Stimulated activated CD8-positive, alpha-beta memory T cell treated with anti-CD3 and anti-CD28 coated beads, Interleukin-7, amount 100 ng/mL, for 24 hours (primary cell): Measurements from ENCODE around the gene NDST1.

Experiments used
- DNase-seq: peaks from one replicate; pipeline ENCODE4 v3.0.0-alpha.2; 2020; ENCODE audit warnings: low read depth

The NDST1 gene

DNA sequence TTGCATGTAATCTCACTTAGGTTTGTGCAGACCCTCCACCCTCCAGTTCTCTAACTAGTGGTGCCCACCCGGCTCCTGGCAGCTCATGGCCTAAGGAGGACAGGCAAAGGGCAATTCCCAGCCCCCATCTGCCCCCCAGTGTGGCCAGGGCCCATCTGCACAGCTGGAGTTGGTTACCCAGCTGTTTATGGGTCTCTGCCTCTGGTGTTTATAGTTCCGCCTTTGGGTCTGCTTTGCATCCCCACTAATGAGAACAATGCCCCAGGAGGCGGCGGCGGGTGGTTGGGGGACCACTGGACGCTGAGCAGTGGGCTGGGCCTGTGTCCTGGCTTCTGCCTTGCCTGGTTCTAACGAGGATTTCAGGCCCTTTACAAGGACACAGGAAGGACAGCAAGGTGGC lies 62.4 kb downstream of the NDST1 start:
- no peak for DNase-seq

DNA sequence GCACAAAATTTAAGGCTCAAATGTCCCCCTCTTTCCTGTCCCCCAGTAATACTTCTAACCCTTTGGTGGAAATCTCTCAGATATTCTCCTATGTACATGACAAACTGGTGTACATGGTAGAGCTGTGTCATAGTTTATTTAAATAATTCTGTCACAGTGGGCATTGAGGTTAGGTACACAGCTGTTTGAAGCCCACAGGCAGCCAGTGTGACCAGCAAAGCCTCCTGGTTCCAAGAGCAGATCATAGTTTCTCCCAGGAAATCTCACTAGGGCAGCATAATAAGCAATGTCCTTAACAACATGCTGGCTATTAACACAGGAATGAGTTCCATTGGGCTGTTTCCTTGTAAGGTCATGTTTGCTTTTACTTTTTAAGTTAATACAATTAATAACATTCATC lies 63.9 kb downstream of the NDST1 start:
- no peak for DNase-seq

DNA sequence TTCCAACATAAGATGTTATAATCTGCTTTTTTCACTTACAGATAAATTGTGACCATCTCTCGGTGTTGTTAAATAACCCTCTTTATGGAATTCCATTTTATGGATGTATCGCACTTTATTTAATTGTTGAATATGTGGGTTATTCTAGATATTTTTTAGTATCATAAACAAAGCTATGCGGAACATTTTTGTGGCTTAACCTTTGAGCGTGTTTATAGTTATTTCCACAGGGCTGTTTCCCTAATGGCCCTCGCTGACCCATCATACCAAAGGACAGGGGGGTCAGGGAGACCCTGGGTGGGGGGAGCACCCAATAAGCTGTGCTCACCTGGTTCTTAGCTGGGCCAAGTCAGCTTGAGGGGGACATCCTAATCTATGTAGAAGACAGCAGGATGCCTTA lies 65.3 kb downstream of the NDST1 start:
- no peak for DNase-seq

DNA sequence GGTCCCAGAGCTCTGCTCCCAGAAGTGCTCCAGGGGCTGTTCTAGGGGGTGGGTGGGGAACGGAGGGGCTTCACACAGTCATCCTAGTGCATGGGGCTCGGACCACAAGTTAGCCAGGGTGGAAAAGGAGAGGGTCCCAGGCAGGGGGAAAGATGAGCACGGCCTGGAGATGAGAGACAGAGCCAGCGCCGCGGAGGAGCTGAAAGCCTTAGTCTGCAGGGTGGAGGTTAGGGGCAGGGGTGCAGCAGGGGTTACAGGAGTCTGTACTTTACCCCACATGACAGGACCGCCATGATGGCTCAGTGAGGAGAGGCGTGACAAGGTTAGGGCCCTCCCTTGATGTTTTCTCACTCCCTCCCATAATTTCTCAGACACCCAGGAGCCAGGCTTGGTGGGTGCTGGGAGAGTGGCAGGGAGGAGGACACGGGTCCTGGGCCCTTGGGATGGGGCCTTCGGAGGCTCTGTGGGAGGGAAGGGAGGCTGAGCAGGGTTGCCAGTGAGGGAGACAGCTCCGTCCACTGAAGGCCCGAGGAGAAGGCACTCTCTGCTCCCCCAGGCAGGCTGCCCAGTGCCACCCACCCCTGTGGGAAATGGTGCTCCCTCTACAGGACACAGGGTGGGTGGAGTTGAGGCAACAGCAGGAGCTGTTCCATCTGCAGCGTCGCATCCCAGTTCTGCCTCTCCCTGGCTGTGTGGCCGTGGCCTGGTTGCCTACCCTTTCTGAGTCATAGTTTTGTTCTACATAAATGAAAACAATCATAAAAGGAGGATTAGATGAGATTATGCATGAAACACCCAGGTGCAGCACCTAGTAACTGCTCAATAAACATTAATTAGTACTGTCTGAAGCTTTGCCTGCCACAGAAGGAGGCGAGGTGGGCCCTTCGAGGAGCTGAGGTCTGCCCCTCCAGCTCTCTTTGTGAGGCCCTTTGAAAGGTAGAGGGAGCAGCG lies 66.2 kb downstream of the NDST1 start:
- no peak for DNase-seq

DNA sequence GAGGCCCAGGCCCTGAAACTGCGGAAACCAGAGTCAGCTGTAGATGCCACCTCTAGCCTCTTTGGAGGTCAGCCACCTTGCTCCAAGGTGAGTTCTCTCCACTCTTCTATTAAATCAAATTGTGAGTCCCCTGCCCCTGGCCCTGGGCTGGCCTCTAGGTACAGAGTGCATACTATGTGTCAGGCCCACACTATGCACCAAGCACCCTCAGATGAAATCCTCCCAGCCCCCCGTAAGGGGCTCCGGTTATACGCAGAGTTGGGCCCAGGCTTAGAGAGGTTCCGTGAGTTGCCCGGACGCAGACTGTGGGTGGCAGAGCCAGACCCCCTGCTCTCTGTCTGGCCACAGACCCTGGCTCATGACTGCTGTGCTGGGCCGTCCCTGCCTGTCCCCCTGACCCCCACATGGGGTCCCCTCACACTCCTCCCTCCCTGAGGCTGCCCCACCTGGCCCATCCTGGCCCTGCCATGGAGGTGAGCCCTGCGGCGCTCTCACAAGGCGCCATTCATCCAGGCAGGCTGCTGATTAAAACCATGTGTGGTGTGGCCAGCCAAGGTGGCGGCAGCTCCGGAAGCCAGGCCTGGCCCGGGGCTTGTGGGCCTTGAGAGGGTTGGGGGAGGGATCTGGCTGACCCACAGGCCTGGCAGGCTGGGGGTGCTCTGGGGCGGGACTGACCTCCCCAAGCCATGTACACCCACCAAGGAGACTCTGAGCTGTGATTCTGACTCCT lies 67.1 kb downstream of the NDST1 start:
- no peak for DNase-seq

DNA sequence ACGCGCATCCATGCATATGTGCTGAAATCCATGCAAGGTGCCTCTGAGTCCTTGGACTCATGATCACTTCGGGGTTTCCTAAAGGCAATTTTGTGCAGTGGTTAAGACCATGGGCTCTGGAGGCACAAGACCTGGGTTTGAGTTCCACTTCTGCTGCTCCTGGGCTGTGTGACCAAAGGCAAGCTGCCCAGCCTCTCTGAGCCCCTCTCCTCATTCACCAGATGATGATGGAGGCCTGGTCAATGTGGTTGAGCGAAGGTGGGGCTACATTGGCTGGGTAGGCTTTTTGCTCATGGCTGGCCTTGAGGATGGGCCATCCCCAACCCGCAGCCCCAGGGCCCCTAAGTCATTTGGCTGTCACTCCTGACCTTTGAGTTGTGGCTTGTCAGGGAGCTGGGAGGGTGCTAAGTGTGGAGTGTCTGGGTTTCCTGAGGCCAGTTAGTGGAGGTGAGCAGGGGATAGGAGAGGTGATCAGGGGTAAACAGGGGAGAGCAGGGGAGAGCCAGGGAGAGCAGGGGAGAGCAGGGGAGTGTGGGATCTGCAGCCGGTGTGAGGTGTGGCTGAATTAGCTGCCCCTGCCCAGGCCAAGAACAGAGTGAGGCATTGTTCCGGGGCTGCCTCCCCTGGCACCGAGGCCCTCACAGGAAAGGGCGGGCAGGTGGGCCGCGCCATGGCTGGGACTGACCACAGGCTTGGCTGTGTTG lies 68.0 kb downstream of the NDST1 start:
- no peak for DNase-seq

DNA sequence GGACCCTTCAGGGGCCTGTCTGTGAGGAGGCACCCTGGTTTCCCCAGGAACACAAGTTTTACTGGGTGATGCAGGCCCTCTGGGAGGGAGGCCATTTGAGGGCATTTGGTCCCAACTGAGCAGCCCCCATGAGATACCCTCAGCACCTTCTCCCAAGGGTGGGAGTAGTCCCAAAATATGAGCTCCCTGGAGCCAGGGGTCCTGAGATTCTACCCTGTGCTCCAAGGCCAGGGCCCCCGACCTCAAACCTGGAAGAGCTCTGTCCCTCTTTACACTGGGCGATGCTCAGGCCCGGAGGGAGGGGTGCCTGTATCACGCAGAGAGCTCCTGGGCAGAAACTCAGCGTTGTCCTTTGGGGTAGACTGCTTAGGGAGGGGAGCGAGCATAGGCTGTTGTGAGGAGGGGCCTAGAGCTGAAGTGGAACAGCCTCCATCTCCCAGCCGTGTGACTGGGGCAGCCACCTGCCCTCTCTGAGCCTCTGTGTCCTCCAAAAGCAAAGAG lies 68.6 kb downstream of the NDST1 start:
- no peak for DNase-seq

DNA sequence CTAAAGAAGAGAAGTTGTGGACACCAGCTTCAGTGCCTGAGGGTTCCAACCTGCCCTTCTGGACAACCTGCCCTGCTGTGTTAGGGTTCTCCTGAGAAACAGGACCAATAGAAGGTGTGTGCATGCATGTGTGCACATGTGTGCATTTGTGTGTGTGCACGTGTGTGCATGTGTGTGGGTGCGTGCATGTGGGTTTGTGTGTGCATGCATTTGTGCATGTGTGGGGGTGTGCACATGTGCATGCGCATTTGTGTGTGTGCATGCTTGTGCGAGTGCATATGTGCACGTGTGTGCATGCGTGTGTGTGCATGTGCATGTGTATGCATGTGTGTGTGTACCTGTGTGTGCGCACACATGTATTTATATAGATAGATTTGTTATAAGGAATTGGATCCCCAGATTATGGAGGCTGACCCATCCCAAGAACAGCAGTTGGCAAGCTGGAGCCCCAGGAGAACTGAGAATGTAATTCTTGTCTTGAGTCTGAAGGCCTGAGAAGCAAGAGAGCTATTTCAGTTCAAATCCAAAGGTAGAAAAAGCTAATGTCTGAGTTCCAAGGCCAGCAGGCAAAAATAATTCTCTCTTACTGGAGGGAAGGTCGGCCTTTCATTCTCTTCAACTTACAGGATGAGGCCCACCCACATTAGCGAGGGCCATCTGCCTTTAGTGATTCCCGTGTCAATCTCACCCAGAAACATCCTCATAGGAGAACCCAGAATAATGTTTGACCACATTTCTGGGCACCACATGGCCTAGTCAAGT lies 69.6 kb downstream of the NDST1 start:
- no peak for DNase-seq

DNA sequence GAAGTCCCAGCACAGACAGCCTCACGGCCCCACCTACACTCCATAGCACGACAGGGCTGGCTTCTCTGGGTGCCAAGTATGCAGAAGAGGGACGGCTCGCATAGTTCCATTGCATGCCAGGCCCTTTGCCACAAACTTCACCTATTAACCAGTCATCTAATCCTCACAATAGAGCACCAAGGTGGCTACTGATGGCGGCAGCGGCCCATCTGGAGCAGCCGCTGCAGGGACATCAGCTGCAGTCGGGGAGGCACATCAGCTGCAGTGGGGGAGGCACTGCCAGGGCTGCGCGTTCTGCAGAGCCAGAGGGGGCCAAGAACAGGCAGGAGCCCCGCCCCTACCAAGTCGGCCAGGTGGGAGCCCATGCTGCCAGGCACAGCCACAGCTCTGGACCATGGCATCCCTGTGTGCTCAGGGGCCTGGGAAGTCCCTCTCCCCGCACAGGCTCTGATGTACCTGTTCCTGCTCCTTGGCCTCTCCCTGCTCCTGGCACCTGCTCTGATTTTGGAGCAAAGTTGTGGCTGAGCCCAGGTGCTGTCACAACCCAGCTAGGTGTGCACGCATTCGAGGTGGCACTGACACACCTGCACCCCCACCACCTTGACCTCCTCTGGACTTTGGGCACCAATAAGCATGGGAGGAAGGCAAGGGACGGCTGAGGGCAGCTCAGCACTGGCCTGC lies 71.0 kb downstream of the NDST1 start:
- no peak for DNase-seq

DNA sequence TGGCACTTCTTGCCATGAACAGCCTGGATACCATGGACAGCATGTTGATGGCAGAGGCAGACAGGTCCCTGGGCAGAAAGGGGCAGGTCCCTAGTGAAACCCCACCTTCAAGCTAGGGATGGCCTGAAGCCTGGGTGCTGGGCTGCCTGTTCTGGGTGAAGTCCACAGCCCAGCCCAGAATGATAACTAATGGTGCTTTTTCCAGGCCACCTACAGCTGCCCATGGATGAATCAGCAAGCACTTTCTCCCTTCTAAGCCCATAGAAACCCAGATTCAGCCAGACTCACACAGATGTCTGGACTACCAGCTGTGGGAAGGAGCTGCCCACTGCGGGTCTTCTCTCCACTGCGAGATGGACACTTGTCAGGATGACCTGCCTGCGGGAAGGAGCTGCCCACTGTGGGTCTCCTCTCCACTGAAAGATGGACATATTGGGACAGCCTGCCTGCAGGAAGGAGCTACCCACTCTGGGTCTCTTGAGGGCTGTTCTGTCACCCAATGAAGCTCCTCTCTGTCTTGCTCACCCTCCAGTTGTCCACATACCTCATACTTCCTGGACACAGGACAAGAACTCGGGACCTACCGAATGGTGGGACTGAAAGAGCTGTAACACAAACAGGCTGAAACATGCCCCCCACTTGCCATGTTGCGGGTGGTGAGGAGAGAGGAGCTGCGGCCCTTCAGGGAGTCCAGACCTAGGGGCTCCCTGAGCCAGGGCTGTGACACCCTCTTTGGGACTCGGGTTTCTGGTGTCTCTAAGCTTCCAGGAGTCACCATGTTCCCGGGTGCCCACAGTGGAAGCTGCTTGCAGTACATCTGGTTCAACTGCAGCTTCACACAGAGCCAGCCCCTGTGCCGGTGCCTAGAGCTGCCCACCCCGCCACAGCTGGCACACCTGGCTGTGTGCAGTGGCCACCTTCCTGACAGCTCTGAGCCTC lies 71.8 kb downstream of the NDST1 start:
- no peak for DNase-seq

DNA sequence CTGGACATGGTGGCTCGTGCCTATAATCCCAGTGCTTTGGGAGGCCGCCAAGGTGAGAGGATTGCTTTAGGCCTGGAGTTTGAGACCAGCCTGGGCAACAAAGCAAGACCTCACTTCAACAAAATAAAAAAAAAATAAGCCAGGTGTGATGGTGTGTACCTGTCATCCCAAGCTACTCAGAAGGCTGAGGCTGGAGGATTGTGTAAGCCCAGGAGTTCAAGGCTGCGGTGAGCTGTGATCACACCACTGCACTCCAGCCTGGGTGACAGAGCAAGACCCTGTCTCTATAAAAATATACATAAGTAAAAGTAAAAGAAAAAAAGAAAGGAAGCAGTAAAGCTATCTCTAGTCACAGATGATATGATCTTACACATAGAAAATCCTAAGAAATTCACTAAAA lies 73.0 kb downstream of the NDST1 start:
- DNase-seq = no peak

DNA sequence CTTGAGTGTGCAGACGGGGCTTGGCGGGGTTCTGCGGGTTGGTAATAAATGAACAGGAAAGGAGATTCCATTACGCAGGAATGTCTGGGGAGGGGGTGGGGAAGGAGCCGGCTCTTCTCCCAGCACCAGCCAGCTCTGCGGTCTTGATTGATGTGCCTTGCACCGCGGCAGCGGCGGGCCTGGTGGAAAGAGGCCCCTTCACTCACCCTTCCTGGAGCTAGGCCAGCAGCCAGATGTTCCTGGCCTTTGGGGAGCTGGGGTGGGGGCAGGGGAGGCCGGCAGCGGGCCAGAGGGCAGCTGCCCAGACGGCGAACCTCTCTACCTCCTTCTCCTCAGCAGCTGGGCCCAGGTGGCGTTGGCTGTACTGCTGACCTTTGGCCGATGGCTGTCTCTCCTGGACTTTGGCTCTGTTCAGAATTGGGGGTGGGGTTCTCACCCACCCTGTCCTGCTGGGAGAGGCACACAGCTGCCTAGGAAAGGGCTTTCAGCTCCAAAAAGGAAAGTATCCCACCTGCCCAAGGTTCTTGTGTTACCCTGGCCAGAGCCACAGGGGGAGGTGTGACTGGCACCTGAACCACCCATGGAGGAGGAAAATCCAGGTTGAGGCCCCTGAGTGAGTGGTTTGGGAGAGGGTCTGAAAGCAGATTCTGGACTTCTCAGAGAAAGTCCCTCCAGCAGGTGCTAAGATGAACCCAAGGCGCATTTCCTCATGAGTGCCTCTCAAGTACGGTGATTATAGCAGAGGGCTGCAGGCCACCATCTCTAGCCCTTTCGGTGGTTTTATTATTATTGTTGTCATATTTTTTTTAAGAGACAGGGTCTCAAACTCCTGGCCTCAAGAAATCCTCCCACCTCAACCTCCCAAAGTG lies 74.5 kb downstream of the NDST1 start:
- DNase-seq = no peak

DNA sequence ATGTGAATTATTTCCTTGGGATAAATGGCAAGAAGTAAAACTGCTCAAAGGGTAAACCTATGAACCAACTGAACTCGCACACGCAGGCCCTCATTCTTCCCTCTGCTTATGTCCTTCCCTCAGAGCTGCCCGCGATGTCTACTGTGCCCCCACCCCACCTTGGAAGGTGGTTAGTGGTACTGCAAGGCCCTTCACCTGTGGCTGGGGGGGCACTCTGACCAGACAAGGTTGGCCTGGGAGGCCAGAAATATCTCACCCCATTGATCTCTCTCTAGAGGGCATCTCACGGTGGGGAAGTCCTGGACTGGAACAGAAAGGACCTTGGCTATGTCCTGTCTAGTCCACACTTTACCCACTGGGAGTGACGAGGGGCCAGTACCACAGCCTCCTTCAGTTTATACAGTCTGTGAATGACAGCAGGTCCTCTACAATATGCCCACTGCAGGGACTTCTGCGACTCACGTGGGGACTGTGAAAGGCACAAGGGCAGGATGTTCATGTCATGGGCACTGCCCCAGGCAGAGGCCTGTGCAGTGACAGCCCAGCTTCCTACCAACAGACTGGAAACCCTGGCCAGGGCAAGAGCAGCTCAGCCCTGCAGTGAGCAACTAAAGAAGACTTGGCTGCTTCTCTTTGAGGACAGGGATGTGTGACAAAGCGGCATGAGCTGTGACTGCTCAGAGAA lies 75.8 kb downstream of the NDST1 start:
- DNase-seq = no peak

DNA sequence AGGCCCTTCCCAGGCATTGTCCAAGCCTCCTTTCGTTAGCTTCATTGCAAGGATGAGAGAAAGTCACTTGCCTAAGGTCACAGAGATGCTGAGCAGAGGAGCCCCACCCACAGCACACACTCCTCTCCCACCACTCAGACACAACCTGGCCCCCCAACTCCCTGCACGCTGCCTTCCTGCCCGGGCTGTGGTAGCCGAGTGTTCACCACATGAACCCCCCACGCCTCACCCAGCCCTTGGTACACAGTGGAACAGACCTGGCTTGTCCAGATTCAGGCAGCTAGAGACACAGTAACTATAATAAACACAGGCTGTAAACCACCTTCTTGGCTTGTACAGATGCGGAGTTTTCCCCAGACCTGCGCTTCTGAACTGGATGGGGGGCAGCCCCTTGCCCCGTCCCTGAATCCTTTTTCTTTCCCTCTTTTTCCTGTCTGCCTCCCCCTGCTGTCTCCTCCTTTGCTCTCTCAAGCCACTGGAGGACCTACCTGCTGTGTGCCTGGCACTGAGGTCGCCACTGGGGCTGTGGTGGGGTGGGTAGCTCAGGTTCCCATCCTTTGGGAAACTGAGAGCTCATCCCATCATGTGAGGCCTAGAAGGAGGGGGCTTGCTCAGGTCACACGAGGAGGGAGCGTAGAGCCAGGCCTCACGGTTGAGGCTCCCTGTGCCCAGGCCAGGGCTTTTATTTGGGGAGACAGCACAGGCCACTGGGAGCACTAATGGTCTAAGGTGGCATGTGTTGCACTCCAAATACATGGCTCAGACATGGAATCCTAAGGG lies 76.8 kb downstream of the NDST1 start:
- DNase-seq = no peak

DNA sequence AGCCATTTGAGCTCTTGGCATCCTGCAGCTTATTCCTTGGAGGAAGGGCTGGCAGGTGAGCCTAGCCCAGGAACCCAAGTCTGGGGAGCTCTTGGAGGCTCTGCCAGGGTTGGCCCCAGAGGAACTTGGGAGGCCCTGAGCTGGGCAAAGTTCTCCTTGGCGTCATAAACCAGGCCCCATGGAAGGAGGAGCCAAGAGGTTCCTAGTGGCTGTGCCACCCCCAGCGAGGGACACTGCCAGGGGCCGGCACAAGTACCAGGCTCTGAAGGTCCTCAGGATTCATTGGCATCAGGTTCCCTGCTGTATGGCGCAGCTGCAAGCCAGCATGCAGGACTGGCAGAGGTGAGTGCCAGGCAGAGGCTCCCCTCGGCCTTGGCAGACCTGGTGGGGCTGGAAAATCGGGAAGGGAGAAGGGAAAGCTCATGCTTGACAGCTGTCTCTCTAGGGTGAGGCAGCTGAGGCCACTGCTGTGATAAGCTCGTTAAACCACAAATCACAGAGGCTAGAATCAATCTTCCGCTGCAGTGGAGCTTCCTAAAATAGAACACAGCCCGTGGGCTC lies 77.9 kb downstream of the NDST1 start:
- no peak for DNase-seq

DNA sequence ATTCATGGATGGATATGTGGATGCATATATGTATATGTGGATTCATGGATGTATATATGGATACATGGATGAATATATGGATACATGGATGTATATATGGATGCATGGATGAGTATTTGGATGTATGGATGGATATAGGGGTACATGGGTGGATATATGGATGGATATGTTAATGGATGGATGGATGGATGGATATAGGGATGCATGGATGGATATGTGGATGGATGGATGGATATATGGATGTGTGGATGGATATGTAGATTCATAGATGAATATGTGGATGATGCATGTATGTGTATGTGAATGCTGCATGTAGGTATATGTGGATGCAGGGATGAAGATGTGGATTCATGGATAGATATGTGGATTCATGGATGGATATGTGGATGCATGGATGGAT lies 79.1 kb downstream of the NDST1 start:
- no peak for DNase-seq

DNA sequence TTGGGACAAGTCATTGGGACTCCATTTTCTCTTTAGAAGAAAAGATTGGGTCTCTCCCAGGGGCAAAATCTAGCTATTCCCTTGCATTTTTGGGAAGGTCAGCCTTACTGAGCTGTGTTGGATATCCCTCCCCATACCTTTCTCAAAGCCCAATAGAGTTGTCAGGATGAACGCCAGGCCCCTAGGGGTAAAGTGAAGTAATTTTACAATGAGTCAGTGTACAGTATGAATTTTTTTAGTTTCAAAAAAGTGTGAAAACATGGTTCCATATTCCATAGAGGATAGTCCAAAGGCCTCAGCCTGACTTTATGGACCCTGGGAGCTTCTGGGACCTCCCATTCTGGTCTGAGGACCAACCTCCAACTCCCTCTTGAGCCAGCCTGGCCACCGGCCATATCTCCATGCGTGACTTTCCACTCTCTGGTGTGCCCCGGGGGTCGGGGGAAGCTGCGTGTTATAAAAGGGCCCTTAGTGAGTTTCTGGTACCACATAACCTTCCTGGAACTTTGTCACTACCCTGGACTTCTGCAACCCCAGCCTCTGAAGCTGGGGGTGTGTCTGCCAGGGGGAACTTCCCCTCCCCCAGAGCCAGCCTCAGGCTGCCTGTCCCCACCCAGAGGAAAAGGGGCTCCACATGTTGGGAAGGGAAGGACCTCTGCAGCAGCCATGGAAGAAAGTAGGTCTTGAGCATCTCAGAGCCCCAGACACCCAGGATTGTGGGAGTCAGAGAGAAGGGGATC lies 80.1 kb downstream of the NDST1 start:
- no peak for DNase-seq
